AG08396 (cell line): Measurements from ENCODE around the gene ASAP3.
"Not testable (repeated sequence)": the region's sequence is repeated elsewhere in the genome, so short reads cannot be mapped to it uniquely, and the experiment has no call there.

ENCODE experiments used
- DNase-seq: peaks from one replicate; pipeline ENCODE4 v3.0.0; 2012; ENCODE audit warnings: low spot score, mixed read lengths

ASAP3 gene

GRCh38 chr1:23395849-23396248 lies 88.1 kb downstream of the ASAP3 start:
- DNase-seq = no peak

- DNase-seq = no peak
Measured at GRCh38 chr1:23395154-23395724, 88.7 kb downstream of the ASAP3 start.

- peak; percentile 82 for DNase-seq
Measured at GRCh38 chr1:23394684-23395083, 89.3 kb downstream of the ASAP3 start.

- peak; percentile 59 for DNase-seq
Measured at GRCh38 chr1:23394181-23394580, 89.8 kb downstream of the ASAP3 start.

- DNase-seq = no peak
Measured at GRCh38 chr1:23393706-23394105, 90.3 kb downstream of the ASAP3 start.

GRCh38 chr1:23392125-23392855 lies 91.7 kb downstream of the ASAP3 start:
- DNase-seq = no peak

GRCh38 chr1:23389837-23390321 lies 94.1 kb downstream of the ASAP3 start:
- no peak for DNase-seq

- no peak for DNase-seq
Measured at GRCh38 chr1:23387494-23387893, 96.5 kb downstream of the ASAP3 start.

GRCh38 chr1:23385119-23385621 lies 98.8 kb downstream of the ASAP3 start:
- no peak for DNase-seq

- DNase-seq = no peak
Measured at GRCh38 chr1:23384312-23385058, 99.5 kb downstream of the ASAP3 start.

- no peak for DNase-seq
Measured at GRCh38 chr1:23383577-23384311, 100.2 kb downstream of the ASAP3 start.

- no peak for DNase-seq
Measured at GRCh38 chr1:23381233-23381885, 102.6 kb downstream of the ASAP3 start.

GRCh38 chr1:23380719-23381118 lies 103.3 kb downstream of the ASAP3 start:
- DNase-seq = no peak

GRCh38 chr1:23380236-23380635 lies 103.7 kb downstream of the ASAP3 start:
- DNase-seq = not testable (repeated sequence)
